HUES64 (cell line): ENCODE results near the gene FOXN3.
"Not testable (repeated sequence)": the region's sequence is repeated elsewhere in the genome, so short reads cannot be mapped to it uniquely, and the experiment has no call there.

Source experiments
- H3K27ac ChIP-seq: 2 replicates; pipeline ENCODE4 v1.7.0; 2013; ENCODE audit warnings: low read depth, low read length, inconsistent platforms
- H3K27me3 ChIP-seq: 2 replicates; pipeline ENCODE4 v1.6.1; 2013; ENCODE audit warnings: mild to moderate bottlenecking, low read length; ENCODE audit not compliant: insufficient read depth
- H3K36me3 ChIP-seq: 2 replicates; pipeline ENCODE4 v1.6.1; 2013; ENCODE audit warnings: mild to moderate bottlenecking, low read length; ENCODE audit not compliant: insufficient read depth
- H3K4me1 ChIP-seq: 2 replicates; pipeline ENCODE4 v1.6.1; 2013; ENCODE audit warnings: mild to moderate bottlenecking, low read length, moderate library complexity; ENCODE audit not compliant: insufficient read depth
- H3K4me3 ChIP-seq: 2 replicates; pipeline ENCODE4 v1.5.1; 2013; ENCODE audit warnings: mild to moderate bottlenecking, low read length, moderate library complexity
- H3K9ac ChIP-seq: 2 replicates; pipeline ENCODE4 v1.6.1; 2013; ENCODE audit warnings: mild to moderate bottlenecking, low read depth, low read length
- H3K9me3 ChIP-seq: 2 replicates; pipeline ENCODE4 v1.6.1; 2013; ENCODE audit warnings: low read depth, low read length; ENCODE audit not compliant: insufficient read depth
- WGBS: fragments of 150-250, 120-280 bp; methylation state at CpG from one replicate; pipeline ENCODE4 v1.1.7; 2013; ENCODE audit warnings: missing lambda C conversion rate; 5-methylcytosine and 5-hydroxymethylcytosine counted together

FOXN3 gene

DNA sequence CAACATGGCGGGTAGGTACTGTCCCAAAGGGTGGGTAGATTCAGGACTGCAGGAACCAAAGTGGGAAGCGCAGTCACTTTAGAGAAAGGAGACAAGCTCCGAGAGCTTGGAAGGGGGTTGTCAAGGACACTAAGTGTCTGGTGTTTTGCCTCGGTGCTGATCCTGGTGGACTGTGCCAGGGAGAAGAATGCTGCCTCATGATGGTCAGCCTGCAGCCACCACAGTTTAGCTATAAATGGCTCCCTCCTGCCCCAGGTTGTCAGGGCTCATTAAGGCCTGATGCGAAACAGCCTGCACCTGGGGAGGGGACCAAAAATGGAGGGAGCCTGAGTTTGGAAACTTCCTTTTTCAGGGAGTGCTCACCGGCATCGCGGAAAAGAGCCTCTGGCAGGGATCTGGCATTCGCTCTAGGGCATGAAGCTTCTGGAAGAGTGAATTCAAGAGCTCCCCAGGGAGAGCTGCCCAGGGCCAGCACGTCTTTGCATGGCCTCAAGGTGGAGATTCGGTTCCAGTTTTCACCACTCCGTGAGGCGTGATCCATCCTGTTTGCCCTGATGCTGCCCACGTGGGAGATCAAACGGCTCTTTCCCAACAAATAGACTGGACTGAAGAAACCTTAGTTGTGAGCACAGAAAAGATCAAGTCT, 164.0 kb downstream of the FOXN3 start:
- no peak overlapping the region for H3K9ac ChIP-seq
- no peak overlapping the region for H3K4me3 ChIP-seq
- H3K9me3 ChIP-seq = no peaks in the 10 kb centered on the region
- H3K27me3 ChIP-seq = no peaks in the 10 kb centered on the region
- no peak overlapping the region for H3K27ac ChIP-seq
- H3K4me1 ChIP-seq = peaks cover 35% of the 10 kb centered on the region
- WGBS = 79% methylated on average over 15 of the region's 15 CpGs
- 0 out of 2 replicates have a peak, but pooled peaks cover 3% of the 10 kb centered on the region for H3K36me3 ChIP-seq

GRCh38 chr14:89251061-89251460, 166.0 kb downstream of the FOXN3 start:
- Histone ChIP-seq H3K9me3 (no peaks in the 10 kb centered on the region), H3K4me1 (peaks cover 37% of the 10 kb centered on the region), H3K27me3 (no peaks in the 10 kb centered on the region), H3K27ac (no peak overlapping the region), H3K4me3 (no peak overlapping the region), H3K36me3 (no peaks in the 10 kb centered on the region), H3K9ac (no peak overlapping the region)
- WGBS = 73% methylated on average over 3 of the region's 3 CpGs

- not testable (repeated sequence) for H3K27ac ChIP-seq, H3K4me3 ChIP-seq, H3K9ac ChIP-seq, H3K9me3 ChIP-seq, H3K36me3 ChIP-seq, H3K27me3 ChIP-seq
- WGBS = 88% methylated on average over 4 of the region's 4 CpGs
- peaks cover 37% of the 10 kb centered on the region for H3K4me1 ChIP-seq
Measured at GRCh38 chr14:89250655-89250975, 166.4 kb downstream of the FOXN3 start.

GRCh38 chr14:89249972-89250654, 166.9 kb downstream of the FOXN3 start:
- H3K4me1 ChIP-seq = peaks cover 38% of the 10 kb centered on the region
- 100% methylated on average over 1 of the region's 1 CpG for WGBS
- no peak overlapping the region for H3K9ac ChIP-seq
- no peaks in the 10 kb centered on the region for H3K27me3 ChIP-seq
- no peaks in the 10 kb centered on the region for H3K36me3 ChIP-seq
- H3K4me3 ChIP-seq = no peak overlapping the region
- no peaks in the 10 kb centered on the region for H3K9me3 ChIP-seq
- H3K27ac ChIP-seq = no peak overlapping the region

DNA sequence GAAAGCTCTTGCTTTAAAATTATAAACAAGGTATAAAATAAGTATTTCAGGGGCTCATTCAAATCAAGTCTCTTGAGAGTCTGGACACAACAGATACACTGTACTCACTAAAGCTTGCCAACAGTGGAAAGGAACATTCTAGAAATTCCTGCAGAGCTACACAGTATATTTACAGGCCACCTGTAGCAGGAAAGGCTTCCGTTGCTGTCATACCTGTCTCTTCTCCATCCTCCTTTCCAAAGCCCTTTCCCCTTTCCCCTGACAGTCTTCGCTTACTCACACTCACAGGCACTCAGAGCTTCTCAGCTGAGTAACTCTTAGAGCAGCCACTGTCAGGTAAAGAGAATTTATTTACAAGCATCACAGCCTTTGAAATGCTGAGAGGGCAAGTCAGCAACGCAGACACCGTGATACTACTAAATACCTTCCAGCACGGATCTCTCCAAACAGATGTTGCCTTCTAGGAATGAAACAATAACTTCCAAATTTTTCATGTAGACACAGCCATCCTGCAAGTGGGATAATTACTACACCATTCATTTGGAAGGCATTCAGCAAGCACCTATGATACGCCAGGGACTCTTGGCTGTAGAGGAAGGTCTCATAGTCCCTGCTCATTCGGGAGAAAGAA, 167.9 kb downstream of the FOXN3 start:
- Histone ChIP-seq H3K9ac (no peak overlapping the region), H3K4me3 (no peak overlapping the region), H3K27me3 (no peaks in the 10 kb centered on the region), H3K9me3 (no peaks in the 10 kb centered on the region), H3K36me3 (no peaks in the 10 kb centered on the region), H3K4me1 (peaks cover 47% of the 10 kb centered on the region), H3K27ac (no peak overlapping the region)
- WGBS = 58% methylated on average over 7 of the region's 7 CpGs

GRCh38 chr14:89248411-89249064, 168.5 kb downstream of the FOXN3 start:
- H3K9me3 ChIP-seq = no peaks in the 10 kb centered on the region
- H3K9ac ChIP-seq = no peak overlapping the region
- H3K27ac ChIP-seq = no peak overlapping the region
- H3K4me3 ChIP-seq = no peak overlapping the region
- no peaks in the 10 kb centered on the region for H3K36me3 ChIP-seq
- WGBS = 93% methylated on average over 4 of the region's 5 CpGs
- H3K4me1 ChIP-seq = peaks cover 54% of the 10 kb centered on the region
- H3K27me3 ChIP-seq = no peaks in the 10 kb centered on the region

DNA sequence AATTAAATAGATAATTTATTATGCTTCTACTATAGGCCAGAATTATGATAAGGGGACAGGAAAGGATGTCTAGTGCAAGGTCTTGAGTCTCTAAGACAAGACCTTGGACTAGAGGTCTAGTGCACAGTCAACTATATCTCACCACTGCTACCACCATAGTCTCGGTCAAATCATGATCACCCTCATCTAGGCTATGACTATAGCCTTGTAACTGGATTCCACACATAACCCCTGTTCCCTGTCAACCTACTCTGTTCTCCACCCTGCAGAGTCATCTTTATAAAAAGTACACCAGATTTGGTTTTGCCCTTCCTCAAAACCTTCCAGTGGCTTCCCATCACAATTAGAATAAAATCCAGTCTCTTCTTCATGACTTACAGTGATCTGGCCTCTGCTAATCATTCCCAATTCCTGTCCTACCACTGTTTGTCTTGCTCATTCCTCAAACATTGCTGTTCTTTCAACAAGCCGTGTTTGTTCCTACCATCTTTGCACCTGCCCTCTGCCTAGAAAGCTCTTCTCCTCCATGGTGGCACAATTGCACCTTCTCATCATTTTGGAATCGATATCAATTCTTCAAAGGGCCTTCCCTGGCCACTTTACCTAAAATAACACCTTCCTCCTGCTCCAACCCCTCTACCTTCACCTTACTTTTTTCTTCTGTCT, 169.4 kb downstream of the FOXN3 start:
- Histone ChIP-seq H3K9me3 (no peaks in the 10 kb centered on the region), H3K4me1 (peaks cover 54% of the 10 kb centered on the region), H3K27me3 (no peaks in the 10 kb centered on the region), H3K9ac (no peak overlapping the region), H3K36me3 (no peaks in the 10 kb centered on the region), H3K4me3 (no peak overlapping the region), H3K27ac (no peak overlapping the region)
- 94% methylated on average over 3 of the region's 3 CpGs for WGBS

DNA sequence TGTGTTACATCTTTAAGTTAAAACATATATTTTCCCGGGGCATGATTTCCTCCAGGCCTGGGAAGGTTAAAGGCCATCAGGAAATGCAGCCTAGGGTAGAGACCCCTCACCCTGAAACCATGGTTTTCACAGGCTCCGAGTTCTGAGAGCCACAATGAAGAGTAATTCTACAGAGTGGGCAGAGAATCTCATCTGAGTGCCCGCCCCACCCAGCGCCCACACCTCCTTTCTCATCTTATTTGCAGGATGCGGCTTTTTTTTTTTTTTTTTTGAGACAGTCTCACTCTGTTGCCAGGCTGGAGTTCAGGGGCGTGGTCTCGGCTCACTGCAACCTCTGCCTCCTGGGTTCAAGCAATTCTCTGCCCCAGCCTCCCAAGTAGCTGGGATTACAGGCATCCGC, 170.7 kb downstream of the FOXN3 start:
- 95% methylated on average over 8 of the region's 8 CpGs for WGBS
- no peaks in the 10 kb centered on the region for H3K36me3 ChIP-seq
- H3K4me1 ChIP-seq = peaks cover 51% of the 10 kb centered on the region
- H3K9ac ChIP-seq = no peak overlapping the region
- H3K4me3 ChIP-seq = no peak overlapping the region
- no peaks in the 10 kb centered on the region for H3K9me3 ChIP-seq
- no peak overlapping the region for H3K27ac ChIP-seq
- no peaks in the 10 kb centered on the region for H3K27me3 ChIP-seq

- Histone ChIP-seq H3K9me3 (no peaks in the 10 kb centered on the region), H3K27me3 (no peaks in the 10 kb centered on the region), H3K4me3 (no peak overlapping the region), H3K9ac (no peak overlapping the region), H3K4me1 (peaks cover 47% of the 10 kb centered on the region), H3K36me3 (no peaks in the 10 kb centered on the region), H3K27ac (no peak overlapping the region)
- 91% methylated on average over 9 of the region's 9 CpGs for WGBS
Measured at GRCh38 chr14:89245802-89246201, 171.2 kb downstream of the FOXN3 start.

- Histone ChIP-seq H3K4me3 (no peak overlapping the region), H3K4me1 (peaks cover 47% of the 10 kb centered on the region), H3K27me3 (no peaks in the 10 kb centered on the region), H3K36me3 (no peaks in the 10 kb centered on the region), H3K9ac (no peak overlapping the region), H3K9me3 (no peaks in the 10 kb centered on the region), H3K27ac (no peak overlapping the region)
- 88% methylated on average over 6 of the region's 6 CpGs for WGBS
Measured at GRCh38 chr14:89244720-89245119, 172.3 kb downstream of the FOXN3 start.

DNA sequence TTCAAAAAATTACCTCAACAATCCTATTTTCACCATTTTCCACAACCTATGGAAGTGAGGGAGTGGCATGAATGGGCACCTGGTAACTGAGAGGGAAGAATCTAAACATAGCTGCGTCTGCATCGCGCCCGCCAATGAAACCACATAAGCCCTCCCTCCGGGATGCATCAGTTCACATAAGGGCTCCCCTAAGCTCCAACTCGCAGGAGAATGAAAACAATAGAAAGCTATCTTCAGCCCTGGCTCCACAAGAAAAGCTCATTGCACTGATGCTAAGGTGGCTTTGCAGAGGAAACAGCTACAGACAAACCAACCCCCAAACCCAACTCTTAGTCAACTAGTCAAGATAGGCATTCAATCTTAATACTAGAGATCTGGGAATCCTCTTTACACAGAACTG, 173.3 kb downstream of the FOXN3 start:
- Histone ChIP-seq H3K27ac (no peak overlapping the region), H3K36me3 (no peaks in the 10 kb centered on the region), H3K9ac (no peak overlapping the region), H3K4me3 (no peak overlapping the region), H3K9me3 (no peaks in the 10 kb centered on the region), H3K4me1 (peaks cover 37% of the 10 kb centered on the region), H3K27me3 (no peaks in the 10 kb centered on the region)
- whole genome bisulfite sequencing = 87% methylated on average over 6 of the region's 6 CpGs
